Fibroblast of mammary gland (primary cell): Measurements from ENCODE around the gene CACNA1B.

ENCODE experiments used
- DNase-seq: peaks from one replicate; pipeline ENCODE4 v3.0.0-alpha.2; 2010; ENCODE audit warnings: low read depth
- H3K4me3 ChIP-seq: 2 replicates; pipeline ENCODE4 v1.5.1; 2011; ENCODE audit warnings: low read depth, mild to moderate bottlenecking, low read length, moderate library complexity; ENCODE audit not compliant: control insufficient read depth
- TF ChIP-seq, protein P1 (sequence below): conservative IDR thresholded peaks from 2 replicates; pipeline ENCODE4 v1.5.1; 2011; ENCODE audit warnings: low read depth, low read length, inconsistent platforms; ENCODE audit not compliant: control insufficient read depth, insufficient read depth

Gene CACNA1B

GRCh38 chr9:138069731-138070456 lies 192.3 kb downstream of the CACNA1B start:
- TF ChIP-seq, protein P1, sequence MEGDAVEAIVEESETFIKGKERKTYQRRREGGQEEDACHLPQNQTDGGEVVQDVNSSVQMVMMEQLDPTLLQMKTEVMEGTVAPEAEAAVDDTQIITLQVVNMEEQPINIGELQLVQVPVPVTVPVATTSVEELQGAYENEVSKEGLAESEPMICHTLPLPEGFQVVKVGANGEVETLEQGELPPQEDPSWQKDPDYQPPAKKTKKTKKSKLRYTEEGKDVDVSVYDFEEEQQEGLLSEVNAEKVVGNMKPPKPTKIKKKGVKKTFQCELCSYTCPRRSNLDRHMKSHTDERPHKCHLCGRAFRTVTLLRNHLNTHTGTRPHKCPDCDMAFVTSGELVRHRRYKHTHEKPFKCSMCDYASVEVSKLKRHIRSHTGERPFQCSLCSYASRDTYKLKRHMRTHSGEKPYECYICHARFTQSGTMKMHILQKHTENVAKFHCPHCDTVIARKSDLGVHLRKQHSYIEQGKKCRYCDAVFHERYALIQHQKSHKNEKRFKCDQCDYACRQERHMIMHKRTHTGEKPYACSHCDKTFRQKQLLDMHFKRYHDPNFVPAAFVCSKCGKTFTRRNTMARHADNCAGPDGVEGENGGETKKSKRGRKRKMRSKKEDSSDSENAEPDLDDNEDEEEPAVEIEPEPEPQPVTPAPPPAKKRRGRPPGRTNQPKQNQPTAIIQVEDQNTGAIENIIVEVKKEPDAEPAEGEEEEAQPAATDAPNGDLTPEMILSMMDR = no peak
- H3K4me3 ChIP-seq = no peak overlapping the region
- no peak for DNase-seq

DNA sequence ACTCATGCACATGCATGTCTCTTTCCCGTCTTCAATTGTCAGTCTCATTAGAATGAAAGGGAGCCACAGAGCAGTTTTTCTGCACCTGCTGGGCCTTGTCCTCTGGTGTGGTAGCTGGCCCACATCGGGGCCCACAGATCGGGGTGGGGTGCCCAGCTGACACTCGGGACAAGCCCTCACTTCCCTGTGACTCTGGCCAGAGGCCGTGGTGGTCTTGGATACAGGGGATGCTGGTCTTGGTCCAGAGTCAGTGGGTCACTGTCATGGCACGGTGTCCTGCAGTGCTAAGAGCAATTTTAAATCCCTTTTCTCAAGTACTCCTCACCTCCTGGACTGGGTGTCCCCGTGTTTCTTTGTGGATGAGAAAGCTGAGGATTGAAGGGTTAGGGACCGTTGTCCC lies 193.2 kb downstream of the CACNA1B start:
- TF ChIP-seq, protein P1 = no peak
- H3K4me3 ChIP-seq = no peak overlapping the region
- no peak for DNase-seq

GRCh38 chr9:138071292-138071691 lies 193.7 kb downstream of the CACNA1B start:
- TF ChIP-seq, protein P1 = no peak
- DNase-seq = no peak
- no peak overlapping the region for H3K4me3 ChIP-seq

GRCh38 chr9:138071731-138072130 lies 194.1 kb downstream of the CACNA1B start:
- no peak overlapping the region for H3K4me3 ChIP-seq
- DNase-seq = no peak
- TF ChIP-seq, protein P1 = no peak

DNA sequence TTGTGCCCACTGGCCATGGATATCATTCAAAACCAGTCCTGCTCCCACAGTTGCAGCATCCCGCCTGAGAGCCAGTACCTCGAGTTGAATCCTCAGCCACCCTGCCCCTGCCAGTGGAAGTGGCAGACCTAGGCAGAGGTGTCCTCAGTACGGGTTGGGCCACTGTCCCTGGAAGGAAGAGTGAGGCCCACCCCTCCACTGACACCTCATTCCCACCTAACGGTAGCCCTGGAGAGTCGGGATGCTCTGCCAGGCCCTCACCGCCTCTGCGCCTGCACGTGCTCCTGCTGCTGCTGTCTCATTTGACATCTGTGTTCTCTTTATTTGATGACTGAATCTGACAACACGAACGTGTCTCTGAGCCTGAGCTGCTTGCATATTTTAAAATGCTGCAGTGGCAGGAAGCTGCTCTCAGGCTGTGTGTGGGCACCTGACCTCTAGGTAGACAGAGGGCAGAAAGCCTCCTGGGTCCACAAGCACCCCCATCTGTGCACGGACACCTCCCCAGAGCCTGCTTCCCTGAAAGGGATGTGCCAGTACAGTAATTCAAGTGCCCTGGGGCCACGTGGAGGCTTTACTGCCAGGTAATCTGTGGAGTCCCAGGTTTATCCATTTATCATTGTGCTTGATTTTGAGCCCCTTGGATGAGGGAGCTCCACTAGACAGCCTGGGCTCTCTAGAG lies 194.7 kb downstream of the CACNA1B start:
- H3K4me3 ChIP-seq = no peak overlapping the region
- DNase-seq = no peak
- TF ChIP-seq, protein P1 = no peak

DNA sequence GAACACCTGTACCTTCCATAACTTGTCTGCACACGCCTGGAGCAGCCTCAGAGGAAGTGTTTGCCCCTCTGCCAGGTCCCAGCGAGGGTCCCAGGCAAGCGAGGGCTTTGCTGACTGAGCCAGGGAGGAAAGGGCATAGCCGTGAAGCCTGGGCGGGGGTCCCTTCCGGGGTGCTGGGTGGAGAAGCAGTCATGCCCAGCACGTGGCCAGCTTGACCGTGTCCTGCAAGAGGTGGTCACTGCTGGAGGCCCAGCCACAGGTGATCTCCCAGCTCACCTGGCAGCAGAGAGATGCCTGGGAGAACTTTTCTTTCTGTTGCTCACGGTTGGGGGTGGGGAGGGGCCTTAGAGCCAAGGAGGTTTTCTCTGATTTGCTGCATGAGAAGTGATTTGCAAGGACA lies 195.3 kb downstream of the CACNA1B start:
- TF ChIP-seq, protein P1 = no peak
- no peak for DNase-seq
- H3K4me3 ChIP-seq = no peak overlapping the region
